ENCODE results near the gene ASAP2. TPM values are rescaled to one million over a fixed set of nuclear protein-coding genes. Genes with fewer than 3 reads are reported as not detected.
"Not testable (repeated sequence)": the region's sequence is repeated elsewhere in the genome, so short reads cannot be mapped to it uniquely, and the experiment has no call there.

ASAP2 gene
- total and polyA plus RNA-seq, 2 donors (not counting 1 experiment from before 2014, with no cell fraction given) = 0.04 TPM; not detected in 1

GRCh38 chr2:9264301-9264700, 57.7 kb downstream of the ASAP2 start:
- ChIA-PET CTCF (no interaction called here), POLR2A (no interaction called here)
- H3K4me2 ChIP-seq (replicated peaks; ENCODE audit: low read depth, low read length, poor library complexity, severe bottlenecking) = no peak overlapping the region
- no peaks in the 10 kb centered on the region for H3K4me1 ChIP-seq (ENCODE audit: control insufficient read depth in 2 of 2, insufficient read depth in 2 of 2, low read length in 2 of 2)
- intact Hi-C loops (cut with micrococcal nuclease) = no loop called here
- H2AFZ ChIP-seq (ENCODE audit: insufficient read depth, low read depth, low read length, poor library complexity, severe bottlenecking) = no peak overlapping the region
- H3K9ac ChIP-seq (ENCODE audit: low read length) = no peak overlapping the region
- WGBS (ENCODE audit: insufficient coverage) = 99% methylated on average over 9 of the region's 10 CpGs
- Mint-ChIP-seq H3K4me3 (no peak overlapping the region), H3K9me3 (ENCODE audit: insufficient read depth) (no peaks in the 10 kb centered on the region), H3K4me1 (no peaks in the 10 kb centered on the region), H3K27ac (no peak overlapping the region), H3K27me3 (peaks cover 11% of the 10 kb centered on the region)
- ATAC-seq (ENCODE audit: low read depth) (no peak), DNase-seq (no peak)
- no peaks in the 10 kb centered on the region for H3K36me3 ChIP-seq (replicated peaks in 1 of 2; ENCODE audit: control extremely low read depth in 1 of 2, control insufficient read depth in 1 of 2, extremely low read depth in 1 of 2, insufficient read depth in 2 of 2, low read length in 1 of 2)
- H4K20me1 ChIP-seq (ENCODE audit: control insufficient read depth, insufficient read depth, low read length, poor library complexity, severe bottlenecking) = no peaks in the 10 kb centered on the region
- H3K79me2 ChIP-seq (ENCODE audit: control insufficient read depth, insufficient read depth, low read length) = no peaks in the 10 kb centered on the region
- no peak overlapping the region for H3K4me3 ChIP-seq (ENCODE audit: control extremely low read depth in 1 of 5, extremely low read depth in 1 of 5, insufficient read depth in 1 of 5, low read depth in 2 of 5, low read length in 4 of 5)
- no peak overlapping the region for H3K27ac ChIP-seq (ENCODE audit: low read length in 2 of 2)
- TF ChIP-seq EZH2 (IDR thresholded peaks at IDR 0.05; ENCODE audit: borderline replicate concordance, insufficient read depth, low read depth, low read length, poor library complexity, severe bottlenecking) (no peak), CTCF (IDR thresholded peaks at IDR 0.05) (no peak)
- no peaks in the 10 kb centered on the region for H3K9me3 ChIP-seq (ENCODE audit: control extremely low read depth in 1 of 3, control insufficient read depth in 2 of 3, insufficient read depth in 1 of 3, low read length in 2 of 3)
- H3K27me3 ChIP-seq (replicated peaks in 1 of 4; ENCODE audit: control extremely low read depth in 1 of 4, control insufficient read depth in 3 of 4, insufficient read depth in 4 of 4, low read length in 3 of 4) = no peaks in the 10 kb centered on the region

- Histone ChIP-seq H3K4me1 (ENCODE audit: control insufficient read depth in 2 of 2, insufficient read depth in 2 of 2, low read length in 2 of 2) (no peaks in the 10 kb centered on the region), H3K9ac (ENCODE audit: low read length) (no peak overlapping the region), H3K9me3 (ENCODE audit: control extremely low read depth in 1 of 3, control insufficient read depth in 2 of 3, insufficient read depth in 1 of 3, low read length in 2 of 3) (no peaks in the 10 kb centered on the region), H3K79me2 (ENCODE audit: control insufficient read depth, insufficient read depth, low read length) (no peaks in the 10 kb centered on the region), H4K20me1 (ENCODE audit: control insufficient read depth, insufficient read depth, low read length, poor library complexity, severe bottlenecking) (no peaks in the 10 kb centered on the region), H3K36me3 (replicated peaks in 1 of 2; ENCODE audit: control extremely low read depth in 1 of 2, control insufficient read depth in 1 of 2, extremely low read depth in 1 of 2, insufficient read depth in 2 of 2, low read length in 1 of 2) (no peaks in the 10 kb centered on the region), H3K27ac (ENCODE audit: low read length in 2 of 2) (no peak overlapping the region), H2AFZ (ENCODE audit: insufficient read depth, low read depth, low read length, poor library complexity, severe bottlenecking) (no peak overlapping the region), H3K4me2 (replicated peaks; ENCODE audit: low read depth, low read length, poor library complexity, severe bottlenecking) (no peak overlapping the region), H3K27me3 (replicated peaks in 1 of 4; ENCODE audit: control extremely low read depth in 1 of 4, control insufficient read depth in 3 of 4, insufficient read depth in 4 of 4, low read length in 3 of 4) (no peaks in the 10 kb centered on the region), H3K4me3 (ENCODE audit: control extremely low read depth in 1 of 5, extremely low read depth in 1 of 5, insufficient read depth in 1 of 5, low read depth in 2 of 5, low read length in 4 of 5) (no peak overlapping the region)
- no peak overlapping the region for H3K27ac Mint-ChIP-seq
- POLR2A ChIA-PET = no interaction called here
- DNase-seq (no peak), ATAC-seq (ENCODE audit: low read depth) (no peak)
- H3K4me1 Mint-ChIP-seq = no peaks in the 10 kb centered on the region
- no peak for TF ChIP-seq CTCF (IDR thresholded peaks at IDR 0.05)
- TF ChIP-seq EZH2 (IDR thresholded peaks at IDR 0.05; ENCODE audit: borderline replicate concordance, insufficient read depth, low read depth, low read length, poor library complexity, severe bottlenecking) = no peak
- peaks cover 11% of the 10 kb centered on the region for H3K27me3 Mint-ChIP-seq
- no CpG with 5 or more reads among the region's 5 CpGs for WGBS (ENCODE audit: insufficient coverage)
- intact Hi-C loops (cut with micrococcal nuclease) = no loop called here
- no peaks in the 10 kb centered on the region for H3K9me3 Mint-ChIP-seq (ENCODE audit: insufficient read depth)
- CTCF ChIA-PET = no interaction called here
- no peak overlapping the region for H3K4me3 Mint-ChIP-seq
These were observed 60.1 kb downstream of the ASAP2 start for GRCh38 chr2:9266711-9267110.

GRCh38 chr2:9267286-9267685, 60.7 kb downstream of the ASAP2 start:
- POLR2A ChIA-PET; H3K4me3 ChIP-seq (ENCODE audit: control extremely low read depth in 1 of 5, extremely low read depth in 1 of 5, insufficient read depth in 1 of 5, low read depth in 2 of 5, low read length in 4 of 5); ATAC-seq (ENCODE audit: low read depth); H3K4me1 ChIP-seq (ENCODE audit: control insufficient read depth in 2 of 2, insufficient read depth in 2 of 2, low read length in 2 of 2); H3K4me2 ChIP-seq (replicated peaks; ENCODE audit: low read depth, low read length, poor library complexity, severe bottlenecking); H2AFZ ChIP-seq (ENCODE audit: insufficient read depth, low read depth, low read length, poor library complexity, severe bottlenecking); H3K27ac ChIP-seq (ENCODE audit: low read length in 2 of 2); H3K4me3 Mint-ChIP-seq; H3K79me2 ChIP-seq (ENCODE audit: control insufficient read depth, insufficient read depth, low read length); DNase-seq; H3K27me3 ChIP-seq (replicated peaks in 1 of 4; ENCODE audit: control extremely low read depth in 1 of 4, control insufficient read depth in 3 of 4, insufficient read depth in 4 of 4, low read length in 3 of 4); H3K36me3 ChIP-seq (replicated peaks in 1 of 2; ENCODE audit: control extremely low read depth in 1 of 2, control insufficient read depth in 1 of 2, extremely low read depth in 1 of 2, insufficient read depth in 2 of 2, low read length in 1 of 2); H3K9me3 Mint-ChIP-seq (ENCODE audit: insufficient read depth); CTCF ChIA-PET; H3K9ac ChIP-seq (ENCODE audit: low read length); H4K20me1 ChIP-seq (ENCODE audit: control insufficient read depth, insufficient read depth, low read length, poor library complexity, severe bottlenecking); H3K4me1 Mint-ChIP-seq; H3K9me3 ChIP-seq (ENCODE audit: control extremely low read depth in 1 of 3, control insufficient read depth in 2 of 3, insufficient read depth in 1 of 3, low read length in 2 of 3); intact Hi-C loops (cut with micrococcal nuclease); H3K27ac Mint-ChIP-seq: not testable (repeated sequence)
- peaks cover 11% of the 10 kb centered on the region for H3K27me3 Mint-ChIP-seq
- no CpG with 5 or more reads among the region's 3 CpGs for WGBS (ENCODE audit: insufficient coverage)
